HCT116 (cell line): ENCODE results near the gene CMPK1. TPM values are rescaled to one million over a fixed set of nuclear protein-coding genes. Genes with fewer than 3 reads are reported as not detected.

Experiments used
- ATAC-seq: fragments of 200-7000 bp; cut with Tn5 transposase; 2 replicates; pipeline ENCODE4 v1.9.1; 2020; ENCODE audit warnings: mild to moderate bottlenecking, moderate library complexity
- BruUV-seq: library from RNA; stranded (reverse); fragments of 400-500 nt; replicated peaks from 2 replicates; lab custom pipeline; 2021; lab: Mats Ljungman, UMichigan
- CTCF ChIA-PET: fragments of 300-600 bp; sonication (Branson Sonifier 250); formaldehyde crosslinking; loops from one replicate; lab custom pipeline; 2021; ENCODE audit warnings: antibody characterized with exemption; lab: Charles Lee
- POLR2A ChIA-PET: fragments of 300-600, 350-600 bp; sonication (Branson Sonifier 250); formaldehyde crosslinking; loops from one replicate; lab custom pipeline; 2021; ENCODE audit warnings: antibody characterized with exemption; lab: Charles Lee
- RAD21 ChIA-PET, 2 experiments: fragments of 300-600 bp; sonication (Branson Sonifier 250); formaldehyde crosslinking; loops; one replicate each; lab custom pipeline; 2023; ENCODE audit warnings: low total read pairs in 2 of 2; ENCODE audit not compliant: uncharacterized antibody in 2 of 2, unreplicated experiment in 2 of 2, low non-redundant PET in 1 of 2; lab: Charles Lee
- DNase-seq: peaks from one replicate; pipeline ENCODE4 v3.0.0-alpha.2; 2010; ENCODE audit warnings: low read depth, low spot score
- H2AFZ ChIP-seq: fragments of 200-600 bp; shearing (Covaris generic), sonication (generic); 2 replicates; pipeline ENCODE4 v1.6.1; 2017; ENCODE audit warnings: low read depth, mixed run types, mixed read lengths, antibody characterized with exemption, low read length; ENCODE audit not compliant: poor library complexity, severe bottlenecking
- H3K27ac ChIP-seq: 2 replicates; pipeline ENCODE4 v1.5.1; 2012; ENCODE audit warnings: low read depth, low read length
- H3K27me3 ChIP-seq: fragments of 200-600 bp; sonication (generic); 2 replicates; pipeline ENCODE4 v1.6.1; 2016; ENCODE audit warnings: mixed run types, low read length, mixed read lengths; ENCODE audit not compliant: insufficient read depth
- H3K36me3 ChIP-seq, 2 experiments: fragments of 200-500 bp in 1 of 2; fragments of 200-600 bp in 1 of 2; sonication (Bioruptor generic) in 1 of 2; sonication (generic) in 1 of 2; 2 replicates each; pipeline versions ENCODE4 v1.5.1 to v1.6.1; 2014 to 2016; ENCODE audit warnings: low read length in 2 of 2, inconsistent platforms in 1 of 2, mixed read lengths in 1 of 2, mixed run types in 1 of 2; ENCODE audit not compliant: insufficient read depth in 2 of 2, control insufficient read depth in 1 of 2
- H3K4me1 ChIP-seq, 2 experiments: fragments of 200-600 bp in 1 of 2; sonication (generic) in 1 of 2; 2 replicates each; pipeline versions ENCODE4 v1.5.1 to v1.6.1; 2012 to 2017; ENCODE audit warnings: low read length in 2 of 2, inconsistent platforms in 1 of 2, mild to moderate bottlenecking in 1 of 2, mixed read lengths in 1 of 2, mixed run types in 1 of 2, moderate library complexity in 1 of 2; ENCODE audit not compliant: insufficient read depth in 2 of 2, control insufficient read depth in 1 of 2
- H3K4me2 ChIP-seq: fragments of 200-600 bp; sonication (generic); 2 replicates; pipeline ENCODE4 v1.6.1; 2017; ENCODE audit warnings: mixed run types, low read length, mixed read lengths
- H3K4me3 ChIP-seq, 2 experiments: fragments of 200-600 bp in 1 of 2; sonication (generic) in 1 of 2; replicated peaks in 1 of 2; 2 replicates each; pipeline ENCODE4 v1.5.1; 2011 to 2016; ENCODE audit warnings: low read length in 2 of 2, control low read depth in 1 of 2, low read depth in 1 of 2, mild to moderate bottlenecking in 1 of 2, mixed read lengths in 1 of 2, mixed run types in 1 of 2
- H3K79me2 ChIP-seq: fragments of 200-600 bp; sonication (generic); 2 replicates; pipeline ENCODE4 v1.6.1; 2017; ENCODE audit warnings: mild to moderate bottlenecking, mixed run types, low read length, moderate library complexity, mixed read lengths; ENCODE audit not compliant: insufficient read depth
- H3K9ac ChIP-seq: fragments of 200-600 bp; sonication (generic); 2 replicates; pipeline ENCODE4 v1.6.1; 2016; ENCODE audit warnings: low read length, mixed read lengths
- H3K9me2 ChIP-seq: fragments of 200-600 bp; sonication (generic), shearing (Covaris generic); 2 replicates; pipeline ENCODE4 v1.6.1; 2017; ENCODE audit warnings: mixed run types, mild to moderate bottlenecking, moderate library complexity; ENCODE audit not compliant: insufficient read depth
- H3K9me3 ChIP-seq, 2 experiments: fragments of 200-500 bp in 1 of 2; fragments of 200-600 bp in 1 of 2; sonication (Bioruptor generic) in 1 of 2; sonication (generic) in 1 of 2; 2 replicates each; pipeline ENCODE4 v1.6.1; 2014 to 2017; ENCODE audit warnings: low read length in 2 of 2, mixed read lengths in 2 of 2, inconsistent platforms in 1 of 2, low read depth in 1 of 2, mild to moderate bottlenecking in 1 of 2, mixed run types in 1 of 2, moderate library complexity in 1 of 2; ENCODE audit not compliant: control insufficient read depth in 1 of 2, insufficient read depth in 1 of 2
- H4K20me1 ChIP-seq: fragments of 200-600 bp; sonication (generic), shearing (Covaris generic); 2 replicates; pipeline ENCODE4 v1.6.1; 2017; ENCODE audit warnings: mixed run types, mild to moderate bottlenecking, moderate library complexity; ENCODE audit not compliant: insufficient read depth
- ATF3 ChIP-seq: IDR thresholded peaks from 2 replicates; pipeline ENCODE4 v1.6.1; 2012
- CBX3 ChIP-seq: IDR thresholded peaks from 2 replicates; pipeline ENCODE4 v1.6.1; 2012; ENCODE audit warnings: low read depth
- CEBPB ChIP-seq: IDR thresholded peaks from 2 replicates; pipeline ENCODE4 v1.6.1; 2012; ENCODE audit warnings: low read depth
- EGR1 ChIP-seq: IDR thresholded peaks from 2 replicates; pipeline ENCODE4 v1.6.1; 2012; ENCODE audit warnings: low read depth
- EZH2phosphoT487 ChIP-seq: fragments of 200-600 bp; IDR thresholded peaks from 2 replicates; pipeline ENCODE4 v1.6.1; 2018; ENCODE audit warnings: antibody characterized with exemption, borderline replicate concordance
- JUND ChIP-seq: IDR thresholded peaks from 2 replicates; pipeline ENCODE4 v1.6.1; 2012
- MAX ChIP-seq: IDR thresholded peaks from 2 replicates; pipeline ENCODE4 v1.6.1; 2012
- POLR2A ChIP-seq: IDR thresholded peaks from 2 replicates; pipeline ENCODE4 v1.7.0; 2011; ENCODE audit warnings: borderline replicate concordance; ENCODE audit not compliant: insufficient read depth, insufficient read length; ENCODE audit errors: extremely low read depth
- POLR2AphosphoS5 ChIP-seq: IDR thresholded peaks from 2 replicates; pipeline ENCODE4 v1.6.1; 2011; ENCODE audit warnings: mild to moderate bottlenecking, low read depth, low read length, moderate library complexity
- RAD21 ChIP-seq: IDR thresholded peaks from 2 replicates; pipeline ENCODE4 v1.6.1; 2012; ENCODE audit warnings: low read depth, mild to moderate bottlenecking
- SP1 ChIP-seq: IDR thresholded peaks from 2 replicates; pipeline ENCODE4 v1.6.1; 2012; ENCODE audit warnings: low read depth
- YY1 ChIP-seq: IDR thresholded peaks from 2 replicates; pipeline ENCODE4 v1.6.1; 2011; ENCODE audit warnings: low read length, low read depth, moderate library complexity, mild to moderate bottlenecking; ENCODE audit not compliant: insufficient replicate concordance; ENCODE audit errors: extremely low read depth
- ZFX ChIP-seq: fragments of 450-650 bp; IDR thresholded peaks from 2 replicates; pipeline ENCODE4 v1.6.1; 2017
- ZNF274 ChIP-seq: fragments of 200-500 bp; sonication (Bioruptor generic); IDR thresholded peaks from 2 replicates; pipeline ENCODE4 v1.6.1; 2014; ENCODE audit warnings: mild to moderate bottlenecking, low read depth, low read length, inconsistent platforms
- intact Hi-C: fragments of 100-400 bp; cut with micrococcal nuclease; formaldehyde crosslinking; loops from 2 replicates; pipeline ENCODE4 v1.10.0; 2022
- total RNA-seq: library from RNA; stranded (reverse); gene quantifications from one replicate; pipeline ENCODE4 v1.2.1, GENCODE V29; 2021; ENCODE audit not compliant: unreplicated experiment
- TF ChIP-seq, protein P1 (sequence below), 3 experiments: fragments of 200-600 bp in 1 of 3; sonication (generic) in 1 of 3; IDR thresholded peaks in 2 of 3; conservative IDR thresholded peaks in 1 of 3; 2 replicates each; pipeline ENCODE4 v1.5.1; 2012 to 2017; ENCODE audit warnings: low read depth in 2 of 3, low read length in 2 of 3, antibody characterized with exemption in 1 of 3, borderline replicate concordance in 1 of 3, control low read depth in 1 of 3, mild to moderate bottlenecking in 1 of 3, mixed read lengths in 1 of 3, mixed run types in 1 of 3, moderate library complexity in 1 of 3; ENCODE audit not compliant: insufficient read depth in 1 of 3

CMPK1 gene
- total RNA-seq, 1 experiment from 2014 or later: 78.4 TPM

- TF ChIP-seq, protein P1, sequence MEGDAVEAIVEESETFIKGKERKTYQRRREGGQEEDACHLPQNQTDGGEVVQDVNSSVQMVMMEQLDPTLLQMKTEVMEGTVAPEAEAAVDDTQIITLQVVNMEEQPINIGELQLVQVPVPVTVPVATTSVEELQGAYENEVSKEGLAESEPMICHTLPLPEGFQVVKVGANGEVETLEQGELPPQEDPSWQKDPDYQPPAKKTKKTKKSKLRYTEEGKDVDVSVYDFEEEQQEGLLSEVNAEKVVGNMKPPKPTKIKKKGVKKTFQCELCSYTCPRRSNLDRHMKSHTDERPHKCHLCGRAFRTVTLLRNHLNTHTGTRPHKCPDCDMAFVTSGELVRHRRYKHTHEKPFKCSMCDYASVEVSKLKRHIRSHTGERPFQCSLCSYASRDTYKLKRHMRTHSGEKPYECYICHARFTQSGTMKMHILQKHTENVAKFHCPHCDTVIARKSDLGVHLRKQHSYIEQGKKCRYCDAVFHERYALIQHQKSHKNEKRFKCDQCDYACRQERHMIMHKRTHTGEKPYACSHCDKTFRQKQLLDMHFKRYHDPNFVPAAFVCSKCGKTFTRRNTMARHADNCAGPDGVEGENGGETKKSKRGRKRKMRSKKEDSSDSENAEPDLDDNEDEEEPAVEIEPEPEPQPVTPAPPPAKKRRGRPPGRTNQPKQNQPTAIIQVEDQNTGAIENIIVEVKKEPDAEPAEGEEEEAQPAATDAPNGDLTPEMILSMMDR (IDR thresholded peaks at IDR 0.05 in 2 of 3, conservative IDR thresholded peaks at IDR 0.05 in 1 of 3; ENCODE audit: borderline replicate concordance in 1 of 3, insufficient read depth in 1 of 3, low read depth in 2 of 3, low read length in 2 of 3): no peak
- no peak for TF ChIP-seq EZH2phosphoT487
- TF ChIP-seq POLR2AphosphoS5: no peak
- TF ChIP-seq CEBPB: no peak
- no peak for TF ChIP-seq YY1
- no peak for TF ChIP-seq CBX3
- TF ChIP-seq JUND: no peak
- TF ChIP-seq POLR2A: no peak
Observed at GRCh38 chr1:47409311-47410067, 75.9 kb downstream of the CMPK1 start (continued).

DNA sequence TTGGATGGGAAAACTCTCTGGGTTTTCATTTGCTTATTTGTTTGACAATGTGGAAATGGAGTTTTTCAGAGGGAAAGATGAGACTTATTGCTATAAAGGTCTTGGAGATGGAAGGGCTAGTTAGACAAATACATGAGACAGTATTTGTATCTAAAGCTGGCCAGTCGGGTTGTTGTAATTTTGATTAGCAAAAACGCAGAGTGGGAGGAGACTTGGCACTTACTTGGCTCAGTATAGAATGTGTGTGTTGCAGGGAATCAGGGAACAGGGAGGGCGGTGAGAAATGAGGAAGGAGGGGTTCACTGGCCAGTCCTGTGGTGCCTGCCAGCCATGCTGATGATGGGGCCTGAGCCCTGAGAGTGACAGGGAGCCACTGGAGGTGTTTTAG lies 76.5 kb downstream of the CMPK1 start:
- ATAC-seq (no peak), DNase-seq (no peak)
- no TSS peak for BruUV-seq
- Histone ChIP-seq H3K36me3 (no peaks in the 10 kb centered on the region), H3K4me3 (no peak overlapping the region), H3K9me3 (no peaks in the 10 kb centered on the region), H3K27ac (no peak overlapping the region), H3K4me1 (no peaks in the 10 kb centered on the region), H3K9me2 (no peaks in the 10 kb centered on the region), H3K4me2 (no peak overlapping the region), H3K9ac (no peak overlapping the region), H3K27me3 (no peaks in the 10 kb centered on the region), H3K79me2 (no peaks in the 10 kb centered on the region), H2AFZ (no peak overlapping the region), H4K20me1 (no peaks in the 10 kb centered on the region)
- POLR2A ChIA-PET: no interaction called here
- RAD21 ChIA-PET: no interaction called here
- TF ChIP-seq SP1 (no peak), EZH2phosphoT487 (no peak), POLR2A (no peak), MAX (no peak), POLR2AphosphoS5 (no peak), ATF3 (no peak), CBX3 (no peak), EGR1 (no peak), RAD21 (no peak), CEBPB (no peak), ZNF274 (no peak), JUND (no peak), ZFX (no peak)
- intact Hi-C loops: no loop called here
- CTCF ChIA-PET: no interaction called here
